AG09309 (cell line): ENCODE results near the gene JPH2.

Experiments used
- DNase-seq: peaks from one replicate; pipeline ENCODE4 v3.0.0-alpha.2; 2010; ENCODE audit warnings: low read depth
- H3K4me3 ChIP-seq: 2 replicates; pipeline ENCODE4 v1.5.1; 2011; ENCODE audit warnings: mild to moderate bottlenecking, low read depth, low read length, moderate library complexity; ENCODE audit not compliant: control insufficient read depth
- TF ChIP-seq, protein P1 (sequence below): IDR thresholded peaks from 2 replicates; pipeline ENCODE4 v1.5.1; 2011; ENCODE audit warnings: mild to moderate bottlenecking, low read depth, low read length, inconsistent platforms; ENCODE audit not compliant: insufficient read depth, control insufficient read depth; ENCODE audit errors: missing control alignments

Gene JPH2

DNA sequence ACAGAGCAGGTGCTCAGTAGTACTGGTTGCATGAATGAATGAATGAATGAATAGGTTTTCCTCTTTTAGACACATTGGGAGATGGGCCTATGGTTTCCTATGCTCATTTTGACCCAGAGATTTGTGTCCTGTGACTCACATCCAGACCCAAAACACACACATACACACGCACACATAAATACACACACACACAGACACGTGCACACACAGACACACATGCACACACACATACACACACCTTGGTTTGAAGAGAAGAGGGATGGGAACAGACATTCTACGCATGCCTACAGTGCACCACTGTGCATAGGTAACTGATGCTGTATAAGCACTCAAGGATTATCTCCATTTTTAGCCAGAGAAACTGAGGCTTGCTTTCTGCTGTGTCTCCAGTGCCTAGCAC, 4.1 kb downstream of the JPH2 start:
- no peak overlapping the region for H3K4me3 ChIP-seq
- no peak for DNase-seq
- TF ChIP-seq, protein P1, sequence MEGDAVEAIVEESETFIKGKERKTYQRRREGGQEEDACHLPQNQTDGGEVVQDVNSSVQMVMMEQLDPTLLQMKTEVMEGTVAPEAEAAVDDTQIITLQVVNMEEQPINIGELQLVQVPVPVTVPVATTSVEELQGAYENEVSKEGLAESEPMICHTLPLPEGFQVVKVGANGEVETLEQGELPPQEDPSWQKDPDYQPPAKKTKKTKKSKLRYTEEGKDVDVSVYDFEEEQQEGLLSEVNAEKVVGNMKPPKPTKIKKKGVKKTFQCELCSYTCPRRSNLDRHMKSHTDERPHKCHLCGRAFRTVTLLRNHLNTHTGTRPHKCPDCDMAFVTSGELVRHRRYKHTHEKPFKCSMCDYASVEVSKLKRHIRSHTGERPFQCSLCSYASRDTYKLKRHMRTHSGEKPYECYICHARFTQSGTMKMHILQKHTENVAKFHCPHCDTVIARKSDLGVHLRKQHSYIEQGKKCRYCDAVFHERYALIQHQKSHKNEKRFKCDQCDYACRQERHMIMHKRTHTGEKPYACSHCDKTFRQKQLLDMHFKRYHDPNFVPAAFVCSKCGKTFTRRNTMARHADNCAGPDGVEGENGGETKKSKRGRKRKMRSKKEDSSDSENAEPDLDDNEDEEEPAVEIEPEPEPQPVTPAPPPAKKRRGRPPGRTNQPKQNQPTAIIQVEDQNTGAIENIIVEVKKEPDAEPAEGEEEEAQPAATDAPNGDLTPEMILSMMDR, result no peak

DNA sequence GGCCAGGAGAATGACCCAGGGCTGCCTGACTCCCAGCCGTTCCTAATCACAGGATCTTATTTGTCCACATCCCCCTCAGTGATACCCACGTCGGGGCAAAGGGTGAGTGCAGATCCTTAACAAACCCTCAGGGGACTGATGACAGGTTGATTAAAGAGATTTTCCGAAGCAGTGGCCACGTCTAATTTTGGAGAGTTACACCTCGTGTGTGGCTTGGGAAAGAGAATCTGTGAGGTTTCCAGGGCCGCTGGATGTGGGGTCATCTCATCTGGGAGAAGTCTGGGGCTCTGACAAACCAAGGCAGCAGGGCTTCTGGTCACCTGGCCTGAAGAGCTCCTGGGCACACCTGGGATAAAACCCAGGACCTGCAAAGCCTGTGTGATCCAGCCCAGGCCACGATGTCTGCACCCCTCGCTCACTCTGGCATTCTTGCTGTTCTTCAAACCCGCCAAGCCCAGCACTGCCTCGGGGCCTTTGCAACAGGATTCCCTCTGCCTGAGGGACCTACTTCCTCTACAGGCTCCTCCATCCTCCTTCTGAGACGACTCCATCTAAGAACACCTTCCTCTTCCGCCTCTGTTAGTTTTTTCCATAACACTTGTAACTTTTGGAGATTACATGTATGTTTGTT, 4.7 kb downstream of the JPH2 start:
- TF ChIP-seq, protein P1, result no peak
- H3K4me3 ChIP-seq, result no peak overlapping the region
- DNase-seq, result no peak

DNA sequence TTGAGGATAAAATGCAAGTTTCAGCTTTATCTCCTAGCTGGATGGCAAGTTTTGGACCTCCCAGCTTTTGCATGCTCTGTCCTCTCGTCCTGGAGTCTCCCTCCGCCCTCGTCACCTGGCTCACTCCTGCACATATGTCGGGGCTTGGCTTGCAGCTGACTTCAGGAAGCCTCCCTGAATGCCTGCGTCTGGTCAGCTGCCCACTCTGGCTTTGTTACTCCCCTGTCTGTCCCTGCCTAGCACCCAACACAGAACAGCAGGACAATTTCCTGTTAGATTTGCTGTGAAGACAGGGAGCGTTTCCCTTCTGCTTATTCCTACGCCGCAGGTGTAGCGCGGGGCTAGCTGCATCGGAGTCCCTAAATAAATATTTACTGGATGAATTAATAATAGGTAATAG, 5.4 kb downstream of the JPH2 start:
- no peak for DNase-seq
- TF ChIP-seq, protein P1, result no peak
- no peak overlapping the region for H3K4me3 ChIP-seq

DNA sequence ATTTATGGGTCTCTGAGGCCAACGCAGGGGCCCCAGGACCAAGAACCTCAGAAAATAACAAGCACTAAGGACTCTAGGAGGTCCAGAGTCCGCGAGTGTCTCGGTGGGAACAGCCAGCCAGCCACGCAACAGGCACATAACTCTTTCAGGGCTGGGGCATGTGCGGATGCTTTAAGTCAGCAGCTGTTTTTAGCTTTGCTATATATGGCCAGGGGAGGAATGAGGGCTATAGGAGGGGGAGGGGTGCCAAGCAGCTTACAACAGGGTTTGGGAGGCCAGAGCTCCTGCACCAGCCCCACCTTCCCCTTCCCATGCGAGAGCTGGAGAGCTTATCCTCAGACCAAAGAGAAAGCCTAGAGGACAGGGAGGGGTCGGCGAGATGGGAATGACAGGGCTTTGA, 6.2 kb downstream of the JPH2 start:
- H3K4me3 ChIP-seq, result no peak overlapping the region
- no peak for DNase-seq
- TF ChIP-seq, protein P1, result no peak

DNA sequence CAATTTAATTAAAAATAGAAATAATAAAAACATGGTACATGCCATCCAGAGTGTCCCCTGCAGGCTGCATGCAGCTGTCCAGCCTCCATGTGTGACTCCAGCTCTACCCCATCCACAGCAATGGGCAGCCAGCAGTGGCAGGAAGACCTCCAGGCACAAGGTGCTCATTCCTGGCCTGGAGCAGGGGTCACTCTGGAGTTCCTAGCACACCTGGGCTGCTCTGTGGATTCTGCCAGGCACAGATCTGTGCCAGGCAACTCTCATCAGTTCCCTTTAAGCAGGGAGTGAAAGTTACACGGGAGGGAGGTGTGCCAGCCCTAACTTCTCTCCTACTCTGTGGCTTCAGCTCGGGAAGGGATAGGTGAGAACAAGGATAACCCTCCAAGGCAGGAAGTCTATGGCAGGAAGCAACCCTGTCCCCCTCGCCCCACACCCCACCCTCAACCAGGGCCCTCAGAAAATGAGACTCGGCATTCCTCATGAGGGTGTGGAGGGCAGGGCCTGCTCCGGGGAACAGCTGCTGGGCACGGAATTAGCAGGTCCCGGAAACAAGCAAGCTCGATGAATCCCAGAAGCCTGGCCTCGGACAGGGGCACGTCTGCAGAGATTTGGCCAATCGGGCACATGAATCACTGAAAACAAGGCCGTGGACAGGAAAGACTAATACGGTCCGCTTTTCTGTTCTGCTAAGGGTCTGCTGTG, 10.0 kb downstream of the JPH2 start:
- no peak for DNase-seq
- H3K4me3 ChIP-seq, result no peak overlapping the region
- TF ChIP-seq, protein P1, result no peak

DNA sequence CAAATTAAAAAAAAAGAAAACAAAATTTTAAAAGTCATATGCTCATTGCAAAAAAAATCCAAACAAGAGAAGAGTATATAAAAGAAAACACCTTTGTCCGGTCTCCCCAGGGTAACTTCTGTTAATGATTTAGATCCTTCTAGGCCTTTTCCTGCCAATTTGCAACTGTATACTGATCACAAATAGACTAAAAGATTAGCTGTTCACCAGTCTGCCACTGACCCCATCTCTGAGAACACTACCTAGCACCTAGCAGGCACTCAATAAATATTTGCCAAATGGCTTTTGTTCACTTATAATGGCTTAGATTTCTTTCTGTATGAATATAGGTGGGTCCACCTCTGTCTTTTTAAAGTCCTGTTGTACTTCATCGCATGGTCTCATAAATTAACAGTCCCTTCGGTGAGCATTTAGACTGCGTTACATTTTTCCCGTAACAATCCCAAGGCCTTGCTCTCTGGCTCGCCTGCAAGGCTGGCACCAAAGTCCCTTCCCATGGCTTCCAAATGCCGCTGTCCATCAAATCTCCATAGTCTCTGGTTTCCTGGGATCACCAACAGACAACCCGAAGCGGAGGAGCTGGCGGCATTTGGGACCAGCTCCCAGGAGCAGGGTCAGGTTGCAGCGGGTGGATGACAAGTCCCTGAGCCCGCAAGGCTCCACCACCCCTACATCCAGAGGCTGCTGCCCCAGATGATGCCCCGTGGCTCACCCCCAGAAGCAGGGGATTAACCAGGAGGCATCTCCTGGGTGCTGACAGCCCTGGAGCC, 11.8 kb downstream of the JPH2 start:
- H3K4me3 ChIP-seq, result no peak overlapping the region
- no peak for DNase-seq
- TF ChIP-seq, protein P1, result no peak
